HG03520 (cell line): Measurements from ENCODE around the gene LCLAT1.
"Not testable (repeated sequence)": the region's sequence is repeated elsewhere in the genome, so short reads cannot be mapped to it uniquely, and the experiment has no call there.

ENCODE experiments used
- ATAC-seq: cut with Tn5 transposase; IDR thresholded peaks from one replicate; pipeline ENCODE4 v1.9.1; 2021; ENCODE audit warnings: mild to moderate bottlenecking, moderate library complexity; ENCODE audit not compliant: unreplicated experiment

LCLAT1 gene

DNA sequence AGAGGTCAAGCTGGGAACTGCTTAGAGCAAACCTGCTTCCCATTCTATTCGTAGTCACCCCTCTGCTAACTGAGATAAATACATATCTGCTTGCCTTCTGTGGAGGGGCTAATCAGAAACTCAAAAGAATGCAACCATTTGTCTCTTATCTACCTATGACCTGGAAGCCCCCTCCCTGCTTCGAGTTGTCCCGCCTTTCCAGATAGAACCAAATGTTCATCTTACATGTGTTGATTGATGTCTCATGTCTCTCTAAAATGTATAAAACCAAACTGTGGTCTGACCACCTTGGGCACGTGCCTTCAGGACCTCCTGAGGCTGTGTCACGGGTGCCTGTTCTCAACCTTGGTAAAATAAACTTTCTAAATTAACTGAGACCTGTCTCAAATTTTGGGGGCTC lies 66.6 kb downstream of the LCLAT1 start:
- ATAC-seq = not testable (repeated sequence)

GRCh38 chr2:30514134-30514847 lies 67.2 kb downstream of the LCLAT1 start:
- ATAC-seq = no peak

- ATAC-seq = no peak
Observed at GRCh38 chr2:30514848-30515435, 67.9 kb downstream of the LCLAT1 start.

- ATAC-seq = no peak
Observed at GRCh38 chr2:30516166-30516565, 69.1 kb downstream of the LCLAT1 start.

- no peak for ATAC-seq
Observed at GRCh38 chr2:30519796-30520195, 72.8 kb downstream of the LCLAT1 start.

- no peak for ATAC-seq
Observed at GRCh38 chr2:30522421-30522820, 75.4 kb downstream of the LCLAT1 start.

- ATAC-seq = no peak
Observed at GRCh38 chr2:30527411-30527810, 80.4 kb downstream of the LCLAT1 start.

DNA sequence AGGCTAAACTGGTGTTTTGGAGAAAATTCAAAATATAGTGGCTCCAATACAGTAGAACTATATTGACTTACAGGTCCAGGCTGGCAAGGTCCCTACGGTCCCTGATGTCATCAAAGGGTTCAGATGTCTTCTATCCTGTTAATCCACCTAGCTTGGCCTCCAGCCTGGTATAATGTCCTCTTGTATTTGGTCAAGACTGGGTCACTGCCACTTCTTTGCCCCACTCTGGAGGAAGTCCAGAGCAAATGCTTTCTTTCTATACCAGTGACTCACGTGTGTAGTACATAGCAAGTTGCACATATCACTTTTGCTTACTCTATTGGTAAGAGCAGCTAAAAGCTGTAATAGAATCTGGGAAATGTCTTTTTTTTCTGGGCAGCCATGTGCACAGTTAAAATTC lies 80.8 kb downstream of the LCLAT1 start:
- ATAC-seq = no peak

- no peak for ATAC-seq
Observed at GRCh38 chr2:30530346-30530745, 83.3 kb downstream of the LCLAT1 start.

DNA sequence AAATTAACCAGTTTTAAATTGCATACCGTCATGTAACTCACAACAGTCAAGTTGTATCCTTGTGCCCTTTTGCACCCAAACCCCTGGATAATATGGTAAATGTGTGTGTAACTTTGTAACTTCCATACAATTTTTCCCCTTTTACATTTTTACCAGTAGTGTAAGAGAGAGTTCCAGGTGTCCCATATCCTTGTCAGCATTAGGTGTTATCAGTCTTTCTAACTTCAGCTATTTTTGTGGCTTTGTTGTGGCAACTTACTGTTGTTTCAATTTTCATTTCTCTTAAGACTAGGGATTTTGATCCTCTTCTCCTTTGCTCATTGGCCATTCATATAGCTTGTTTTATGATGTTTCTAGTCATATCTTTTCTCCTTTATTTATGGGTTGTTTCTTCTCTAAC lies 94.6 kb downstream of the LCLAT1 start:
- ATAC-seq = no peak

DNA sequence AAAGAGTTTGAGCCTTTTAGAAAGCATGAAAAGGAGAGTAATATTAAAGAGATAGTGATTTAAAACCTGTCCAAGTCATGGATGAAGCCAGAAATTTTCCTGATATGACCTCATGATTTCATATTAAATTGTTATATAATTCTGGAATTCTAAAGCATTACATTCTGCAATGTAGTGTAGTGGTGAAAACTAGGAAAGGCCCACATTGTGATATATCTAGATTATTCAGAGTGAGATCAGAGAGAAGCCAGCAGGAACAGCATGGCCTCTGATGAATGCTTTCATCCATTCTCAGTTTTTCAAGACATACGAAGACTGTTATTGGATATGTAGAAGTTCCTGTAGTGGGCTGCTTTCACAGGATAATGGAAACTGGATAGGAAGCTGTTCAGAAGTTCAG lies 98.8 kb downstream of the LCLAT1 start:
- ATAC-seq = no peak

- no peak for ATAC-seq
Observed at GRCh38 chr2:30548386-30548785, 101.3 kb downstream of the LCLAT1 start.

DNA sequence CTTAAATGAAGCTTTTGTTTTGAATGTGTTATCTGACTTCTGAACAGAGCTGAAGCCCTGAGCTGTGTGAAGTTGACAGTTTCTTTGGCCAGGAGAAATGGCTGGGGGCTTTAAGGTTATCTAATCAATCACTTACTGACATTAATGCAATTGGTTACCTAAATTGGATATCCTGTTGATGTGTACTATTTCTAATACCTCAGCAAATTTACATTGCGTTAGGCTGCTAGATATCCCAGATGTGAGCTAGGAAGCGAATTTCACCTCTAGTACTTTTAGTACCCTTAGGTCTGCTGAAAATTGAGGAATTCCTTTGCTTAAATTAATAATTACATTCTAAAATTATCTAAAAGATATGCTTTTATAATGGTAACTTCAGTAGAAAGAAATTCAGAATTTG lies 102.0 kb downstream of the LCLAT1 start:
- ATAC-seq = no peak

- ATAC-seq = no peak
Observed at GRCh38 chr2:30559544-30560275, 112.7 kb downstream of the LCLAT1 start.

GRCh38 chr2:30561349-30561748 lies 114.3 kb downstream of the LCLAT1 start:
- no peak for ATAC-seq

- no peak for ATAC-seq
Observed at GRCh38 chr2:30565851-30566358, 118.9 kb downstream of the LCLAT1 start.

GRCh38 chr2:30566631-30567030 lies 119.6 kb downstream of the LCLAT1 start:
- no peak for ATAC-seq

DNA sequence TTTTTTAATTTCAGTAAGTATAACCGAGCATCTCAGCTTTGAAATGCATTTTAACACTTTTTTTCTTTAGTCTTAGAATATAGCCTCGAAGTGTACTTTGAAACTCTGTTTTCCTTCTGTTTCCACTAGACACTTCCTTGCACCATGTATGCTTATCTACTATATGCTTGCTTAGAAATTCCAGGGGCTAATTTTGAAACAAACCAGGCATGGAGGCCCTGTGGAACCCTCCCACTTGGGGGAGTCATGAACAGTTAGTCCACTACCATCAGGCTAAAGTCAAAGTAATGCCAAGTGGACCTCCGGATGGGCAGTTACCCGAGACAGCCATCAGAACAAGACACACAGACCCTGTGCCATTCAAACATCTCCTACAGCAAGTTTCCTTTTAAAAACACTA lies 120.3 kb downstream of the LCLAT1 start:
- ATAC-seq = no peak

GRCh38 chr2:30569946-30570345 lies 122.9 kb downstream of the LCLAT1 start:
- ATAC-seq = no peak

GRCh38 chr2:30577151-30577550 lies 130.1 kb downstream of the LCLAT1 start:
- ATAC-seq = no peak

DNA sequence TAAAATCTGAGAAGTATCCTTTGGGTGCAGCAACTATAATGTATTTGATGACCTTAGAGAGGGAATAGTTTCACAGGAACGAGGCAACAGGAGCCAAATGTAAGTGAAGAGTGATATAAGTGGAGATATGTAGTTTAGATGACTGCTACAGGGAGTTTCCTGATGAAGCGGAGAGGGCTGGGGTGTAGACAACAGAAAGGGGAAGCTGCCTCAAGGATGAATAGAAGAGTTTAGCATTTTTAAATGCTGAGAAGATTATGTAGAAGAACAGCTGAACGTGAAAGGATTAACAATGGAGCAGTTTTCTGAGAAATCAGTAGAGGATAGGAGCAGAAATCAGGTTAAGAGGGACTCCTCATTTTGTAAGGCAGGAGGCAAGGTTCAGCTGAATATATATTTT lies 133.3 kb downstream of the LCLAT1 start:
- ATAC-seq = no peak

DNA sequence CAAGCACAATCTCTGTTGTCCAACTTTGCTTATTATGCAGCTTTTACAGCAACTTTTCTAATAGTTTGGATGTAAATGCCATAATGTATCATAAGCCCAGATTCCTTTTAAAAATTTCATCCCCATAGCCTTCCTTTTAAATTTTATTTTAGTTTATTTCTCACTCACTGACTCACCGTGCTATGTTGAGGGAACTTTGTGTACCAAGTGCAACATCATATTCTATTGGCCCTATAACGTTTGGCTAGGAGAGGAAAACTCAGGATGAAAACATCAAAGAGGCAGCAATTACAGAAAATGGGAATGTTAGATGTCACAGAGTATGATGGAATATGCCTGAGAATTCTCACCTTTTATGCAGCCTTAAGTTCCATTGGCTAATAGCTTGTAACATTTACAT lies 135.5 kb downstream of the LCLAT1 start:
- no peak for ATAC-seq
